Kidney (tissue), 14 donors: ENCODE results near the gene FAU. TPM values are rescaled to one million over a fixed set of nuclear protein-coding genes. Genes with fewer than 3 reads are reported as not detected.

Experiments
- DNase-seq, 5 donors: peaks; one replicate each; pipeline ENCODE4 v3.0.0-alpha.2; 2013 to 2020
- FAIRE-seq: peaks from 2 replicates; lab custom pipeline; 2012; peaks lifted over from hg19 to GRCh38; lab: Jason Lieb, UNC
- H3K27ac ChIP-seq, 2 donors: one replicate each; pipeline ENCODE4 v1.7.0; 2013; ENCODE audit warnings: low read depth in 2 of 2, low read length in 2 of 2, inconsistent platforms in 1 of 2
- H3K27me3 ChIP-seq: one replicate; pipeline ENCODE4 v1.7.1; 2013; ENCODE audit warnings: low read length, inconsistent platforms; ENCODE audit not compliant: control insufficient read depth, insufficient read depth
- H3K36me3 ChIP-seq, 3 donors: one replicate each; pipeline versions ENCODE4 v1.7.0 to v1.7.1; 2013; ENCODE audit warnings: low read length in 3 of 3, control low read depth in 1 of 3, inconsistent platforms in 1 of 3; ENCODE audit not compliant: insufficient read depth in 3 of 3, control insufficient read depth in 2 of 3
- H3K4me1 ChIP-seq, 3 donors: one replicate each; pipeline versions ENCODE4 v1.7.0 to v1.7.1; 2013; ENCODE audit warnings: low read length in 3 of 3, inconsistent platforms in 1 of 3, low read depth in 1 of 3; ENCODE audit not compliant: control insufficient read depth in 2 of 3, insufficient read depth in 2 of 3
- H3K4me3 ChIP-seq, 3 donors: one replicate each; pipeline versions ENCODE4 v1.7.0 to v1.8.1; 2013; ENCODE audit warnings: low read length in 3 of 3, control low read depth in 1 of 3, inconsistent platforms in 1 of 3
- H3K9ac ChIP-seq, 3 donors: one replicate each; pipeline versions ENCODE4 v1.7.0 to v1.7.1; 2013; ENCODE audit warnings: low read length in 3 of 3, control low read depth in 1 of 3, inconsistent platforms in 1 of 3
- H3K9me3 ChIP-seq, 3 donors: one replicate each; pipeline versions ENCODE4 v1.7.0 to v1.7.1; 2013; ENCODE audit warnings: low read length in 3 of 3, control low read depth in 1 of 3, inconsistent platforms in 1 of 3; ENCODE audit not compliant: control insufficient read depth in 2 of 3, insufficient read depth in 1 of 3
- intact Hi-C: fragments of 100-400 bp; cut with DNase I; formaldehyde crosslinking; loops from one replicate; pipeline ENCODE4 v1.11.1; 2022
- polyA plus RNA-seq: library from polyadenylated mRNA; stranded (reverse); fragments of 350-450 nt; fragmentation: Illumina TruSeq; extraction: RNeasy Lipid Tissue Mini Kit (QIAGEN cat#74804); gene quantifications from one replicate; pipeline ENCODE4 v1.2.3, GENCODE V29; 2014; ENCODE audit warnings: low read depth, low replicate concordance; ENCODE audit not compliant: insufficient read depth
- total RNA-seq: library from RNA; stranded (reverse); fragmentation: NEBNext Ultra II Directional; extraction: Animal tissue kit (Norgen Biotek cat#: 25700); gene quantifications from one replicate; pipeline ENCODE4 v1.2.1, GENCODE V29; 2021
- TF ChIP-seq, protein P1 (sequence below): IDR thresholded peaks from 3 replicates; pipeline ENCODE4 v1.5.1; 2012; ENCODE audit warnings: mild to moderate bottlenecking, moderate library complexity, borderline replicate concordance; ENCODE audit not compliant: insufficient read depth; ENCODE audit errors: extremely low read depth
- donor health status: control.
- donor health status: control.
- donor health status: control.
- donor health status: control.
- donor health status: control.
- donor health status: DM: yes; HTN: yes; CAD: no.
- donor health status: Normal renal cell carcinoma (clear cell type).

The FAU gene
- total and polyA plus RNA-seq, 2 donors from 2014 or later = 794 to 927 TPM

DNA sequence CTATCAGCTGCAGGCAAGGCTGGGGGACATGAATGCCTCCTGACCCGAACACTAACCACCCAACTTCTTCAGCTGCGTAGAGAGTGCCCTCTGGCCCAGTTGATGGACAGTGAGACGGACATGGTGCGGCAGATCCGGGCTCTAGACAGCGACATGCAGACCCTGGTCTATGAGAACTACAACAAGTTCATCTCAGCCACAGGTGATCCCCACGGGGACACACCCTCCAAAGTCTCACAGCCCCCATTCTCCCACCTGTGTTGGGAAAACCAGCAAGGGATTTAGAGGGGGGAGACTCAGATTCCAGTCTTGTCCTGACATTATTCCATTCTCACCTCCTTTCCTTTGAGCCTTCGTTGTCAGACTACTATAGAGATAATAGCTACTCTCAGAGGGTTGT, 25.0 kb downstream of the FAU start:
- Histone ChIP-seq H3K9me3 (no peaks in the 10 kb centered on the region), H3K4me3 (peak overlapping the region; percentile 87 to 94 (median 94)), H3K4me1 (peaks cover 0 to 8% (median 7%) of the 10 kb centered on the region in 3 donors), H3K27me3 (no peaks in the 10 kb centered on the region), H3K36me3 (no peaks in the 10 kb centered on the region), H3K27ac (no peak overlapping the region), H3K9ac (peak overlapping the region in 2 of 3 donors; percentile 67 to 68)
- TF ChIP-seq, protein P1, sequence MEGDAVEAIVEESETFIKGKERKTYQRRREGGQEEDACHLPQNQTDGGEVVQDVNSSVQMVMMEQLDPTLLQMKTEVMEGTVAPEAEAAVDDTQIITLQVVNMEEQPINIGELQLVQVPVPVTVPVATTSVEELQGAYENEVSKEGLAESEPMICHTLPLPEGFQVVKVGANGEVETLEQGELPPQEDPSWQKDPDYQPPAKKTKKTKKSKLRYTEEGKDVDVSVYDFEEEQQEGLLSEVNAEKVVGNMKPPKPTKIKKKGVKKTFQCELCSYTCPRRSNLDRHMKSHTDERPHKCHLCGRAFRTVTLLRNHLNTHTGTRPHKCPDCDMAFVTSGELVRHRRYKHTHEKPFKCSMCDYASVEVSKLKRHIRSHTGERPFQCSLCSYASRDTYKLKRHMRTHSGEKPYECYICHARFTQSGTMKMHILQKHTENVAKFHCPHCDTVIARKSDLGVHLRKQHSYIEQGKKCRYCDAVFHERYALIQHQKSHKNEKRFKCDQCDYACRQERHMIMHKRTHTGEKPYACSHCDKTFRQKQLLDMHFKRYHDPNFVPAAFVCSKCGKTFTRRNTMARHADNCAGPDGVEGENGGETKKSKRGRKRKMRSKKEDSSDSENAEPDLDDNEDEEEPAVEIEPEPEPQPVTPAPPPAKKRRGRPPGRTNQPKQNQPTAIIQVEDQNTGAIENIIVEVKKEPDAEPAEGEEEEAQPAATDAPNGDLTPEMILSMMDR = no peak
- DNase-seq (no peak), FAIRE-seq (no peak)
- intact Hi-C loops = no loop called here

DNA sequence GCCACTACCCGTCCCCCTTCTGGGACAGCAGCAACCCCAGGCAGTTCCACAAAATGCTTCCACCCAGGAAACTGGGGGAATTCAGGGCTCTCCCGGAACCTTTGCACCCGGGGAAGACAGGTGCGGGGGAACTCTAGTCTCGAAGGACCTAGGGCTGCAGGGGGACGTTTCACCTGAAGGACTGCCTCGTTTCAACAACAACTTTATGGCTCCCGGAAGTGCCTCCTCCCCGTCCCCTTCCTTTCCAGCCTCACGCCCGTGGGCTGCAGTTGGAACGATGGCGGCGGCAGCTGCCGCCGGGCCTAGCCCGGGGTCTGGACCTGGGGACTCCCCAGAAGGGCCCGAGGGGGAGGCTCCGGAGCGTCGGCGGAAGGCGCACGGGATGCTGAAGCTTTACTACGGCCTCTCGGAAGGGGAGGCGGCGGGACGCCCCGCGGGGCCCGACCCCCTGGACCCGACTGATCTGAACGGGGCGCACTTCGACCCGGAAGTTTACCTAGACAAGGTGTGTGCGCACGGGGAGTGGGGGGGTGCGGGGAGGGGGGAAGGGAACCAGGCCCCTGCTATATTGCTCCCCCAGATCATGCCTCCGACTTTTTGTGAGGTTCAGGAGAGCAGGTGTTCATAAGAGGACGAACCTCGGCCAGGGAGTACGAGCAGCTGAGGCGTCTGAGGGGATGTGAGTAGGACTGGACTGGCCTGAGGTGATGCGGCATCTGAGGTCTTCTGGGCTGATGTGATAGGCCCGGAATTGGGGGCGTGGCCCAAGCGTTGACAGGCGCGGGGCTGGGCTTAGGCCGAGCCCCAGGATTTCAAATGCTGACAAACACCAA, 25.7 kb downstream of the FAU start, which contains the start of gene VPS51:
VPS51 (plus strand) TSS at position 241 of the 833 bp plus-strand sequence; CDS start at position 278, 37 bp downstream.
- Histone ChIP-seq H3K9ac (peak within 1 kb of the TSS; percentile 67 to 80 (median 71)), H3K9me3 (no peaks in the 10 kb centered on the region), H3K36me3 (no peaks in the 10 kb centered on the region), H3K4me3 (peak within 1 kb of the TSS; percentile 87 to 94 (median 94)), H3K27ac (peak within 1 kb of the TSS; percentile 62 to 80), H3K4me1 (peaks cover 0 to 8% (median 7%) of the 10 kb centered on the region in 3 donors), H3K27me3 (no peaks in the 10 kb centered on the region)
- intact Hi-C loops = no loop called here
- TF ChIP-seq, protein P1 = peak; percentile 8
- FAIRE-seq = no peak
- peak; percentile 90 to 95 (median 94) for DNase-seq

DNA sequence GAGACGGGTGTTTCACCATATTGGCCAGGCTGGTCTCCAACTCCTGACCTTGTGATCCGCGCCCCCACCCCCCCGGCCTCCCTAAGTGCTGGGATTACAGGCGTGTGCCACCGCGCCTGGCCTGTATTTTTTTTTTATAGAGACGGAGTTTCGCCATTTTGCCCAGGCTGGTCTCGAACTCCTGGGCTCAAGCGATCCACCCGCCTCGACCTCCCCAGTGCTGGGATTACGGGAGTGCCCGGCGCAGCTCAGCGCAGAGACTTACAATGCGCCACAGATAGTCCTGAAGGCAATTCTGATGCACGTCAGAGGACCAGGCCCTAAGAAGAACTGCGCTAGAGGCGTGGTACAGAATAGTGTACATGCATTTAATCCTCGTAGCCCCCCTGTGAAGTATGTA, 26.5 kb downstream of the FAU start:
- no peaks in the 10 kb centered on the region for H3K9me3 ChIP-seq
- H3K4me3 ChIP-seq = peak overlapping the region in 2 of 3 donors; percentile 22 to 87
- FAIRE-seq (no peak), DNase-seq (no peak)
- peak overlapping the region in 1 of 3 donors; percentile 67 for H3K9ac ChIP-seq
- no peaks in the 10 kb centered on the region for H3K36me3 ChIP-seq
- peaks cover 0 to 8% (median 7%) of the 10 kb centered on the region in 3 donors for H3K4me1 ChIP-seq
- intact Hi-C loops = no loop called here
- no peaks in the 10 kb centered on the region for H3K27me3 ChIP-seq
- peak overlapping the region in 1 of 2 donors; percentile 80 for H3K27ac ChIP-seq
- TF ChIP-seq, protein P1 = no peak
